HG02642 (cell line): Measurements from ENCODE around the gene FBXO3.
"Not testable (repeated sequence)": the region's sequence is repeated elsewhere in the genome, so short reads cannot be mapped to it uniquely, and the experiment has no call there.

Source experiments
- ATAC-seq: cut with Tn5 transposase; IDR thresholded peaks from one replicate; pipeline ENCODE4 v1.9.1; 2021; ENCODE audit warnings: mild to moderate bottlenecking; ENCODE audit not compliant: unreplicated experiment, poor library complexity

The FBXO3 gene

GRCh38 chr11:33731723-33732531 lies 42.4 kb downstream of the FBXO3 start:
- no peak for ATAC-seq

- no peak for ATAC-seq
These were observed 43.6 kb downstream of the FBXO3 start for GRCh38 chr11:33730716-33731115.

- not testable (repeated sequence) for ATAC-seq
These were observed 45.2 kb downstream of the FBXO3 start for GRCh38 chr11:33729072-33729664.

GRCh38 chr11:33727539-33727938 lies 46.8 kb downstream of the FBXO3 start:
- not testable (repeated sequence) for ATAC-seq

- ATAC-seq: no peak
These were observed 48.8 kb downstream of the FBXO3 start for GRCh38 chr11:33725496-33725895.

- ATAC-seq: no peak
These were observed 49.7 kb downstream of the FBXO3 start for GRCh38 chr11:33724644-33725035.

GRCh38 chr11:33723238-33723881 lies 51.0 kb downstream of the FBXO3 start:
- ATAC-seq: peak; percentile 17

- ATAC-seq: peak; percentile 82
These were observed 51.6 kb downstream of the FBXO3 start for GRCh38 chr11:33722590-33723234.

- ATAC-seq: no peak
These were observed 52.3 kb downstream of the FBXO3 start for GRCh38 chr11:33721984-33722383.

GRCh38 chr11:33721426-33721825 lies 52.9 kb downstream of the FBXO3 start:
- ATAC-seq: no peak

GRCh38 chr11:33719587-33719986 lies 54.7 kb downstream of the FBXO3 start:
- no peak for ATAC-seq

GRCh38 chr11:33718440-33718839 lies 55.9 kb downstream of the FBXO3 start:
- ATAC-seq: no peak

- no peak for ATAC-seq
These were observed 58.1 kb downstream of the FBXO3 start for GRCh38 chr11:33716243-33716642.

GRCh38 chr11:33713856-33714398 lies 60.4 kb downstream of the FBXO3 start:
- ATAC-seq: no peak

GRCh38 chr11:33713151-33713855 lies 61.0 kb downstream of the FBXO3 start:
- no peak for ATAC-seq

- no peak for ATAC-seq
These were observed 61.9 kb downstream of the FBXO3 start for GRCh38 chr11:33712436-33712835.

- no peak for ATAC-seq
These were observed 64.9 kb downstream of the FBXO3 start for GRCh38 chr11:33709466-33709865.

GRCh38 chr11:33708985-33709384 lies 65.3 kb downstream of the FBXO3 start:
- no peak for ATAC-seq

- ATAC-seq: not testable (repeated sequence)
These were observed 66.5 kb downstream of the FBXO3 start for GRCh38 chr11:33707831-33708230.

- no peak for ATAC-seq
These were observed 67.4 kb downstream of the FBXO3 start for GRCh38 chr11:33706966-33707365.
